Measurements from ENCODE around the gene OR52K1.
"Not testable (repeated sequence)": the region's sequence is repeated elsewhere in the genome, so short reads cannot be mapped to it uniquely, and the experiment has no call there.

OR52K1 gene

DNA sequence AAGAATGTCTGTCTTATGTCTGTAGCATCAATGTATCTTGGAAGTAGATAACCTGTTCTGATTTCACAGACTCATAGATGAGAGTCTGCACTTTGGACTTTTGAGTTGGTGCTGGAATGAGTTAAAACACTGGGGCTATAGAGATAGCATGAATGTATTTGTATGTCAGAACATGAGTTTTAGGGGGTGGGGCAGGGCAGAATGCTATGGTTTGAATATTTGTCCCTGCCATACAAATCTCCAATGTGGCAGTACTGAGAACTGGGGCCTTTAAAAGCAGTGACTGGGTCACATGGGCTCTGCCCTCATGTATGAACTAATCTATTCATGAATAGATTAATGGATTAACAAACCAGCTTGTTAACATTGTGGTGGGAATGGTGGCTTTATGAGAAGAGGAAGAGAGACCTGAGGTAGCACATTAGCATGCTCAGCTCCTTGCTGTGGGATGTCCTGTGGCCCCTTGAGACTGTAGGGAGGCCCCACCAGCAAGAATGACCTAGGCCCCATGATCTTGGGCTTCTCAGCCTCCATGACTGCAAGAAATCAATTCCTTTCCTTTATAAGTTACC lies 15.5 kb upstream of the OR52K1 start:
- Mint-ChIP-seq H3K4me3 (no peak overlapping the region), H3K27me3 (peaks cover 10% of the 10 kb centered on the region), H3K4me1 (peaks cover 10% of the 10 kb centered on the region), H3K27ac (no peak overlapping the region), H3K36me3 (peaks cover 8% of the 10 kb centered on the region), H3K9me3 (peaks cover 14% of the 10 kb centered on the region)
- CTCF ChIA-PET: no interaction called here
- DNase-seq: no peak

DNA sequence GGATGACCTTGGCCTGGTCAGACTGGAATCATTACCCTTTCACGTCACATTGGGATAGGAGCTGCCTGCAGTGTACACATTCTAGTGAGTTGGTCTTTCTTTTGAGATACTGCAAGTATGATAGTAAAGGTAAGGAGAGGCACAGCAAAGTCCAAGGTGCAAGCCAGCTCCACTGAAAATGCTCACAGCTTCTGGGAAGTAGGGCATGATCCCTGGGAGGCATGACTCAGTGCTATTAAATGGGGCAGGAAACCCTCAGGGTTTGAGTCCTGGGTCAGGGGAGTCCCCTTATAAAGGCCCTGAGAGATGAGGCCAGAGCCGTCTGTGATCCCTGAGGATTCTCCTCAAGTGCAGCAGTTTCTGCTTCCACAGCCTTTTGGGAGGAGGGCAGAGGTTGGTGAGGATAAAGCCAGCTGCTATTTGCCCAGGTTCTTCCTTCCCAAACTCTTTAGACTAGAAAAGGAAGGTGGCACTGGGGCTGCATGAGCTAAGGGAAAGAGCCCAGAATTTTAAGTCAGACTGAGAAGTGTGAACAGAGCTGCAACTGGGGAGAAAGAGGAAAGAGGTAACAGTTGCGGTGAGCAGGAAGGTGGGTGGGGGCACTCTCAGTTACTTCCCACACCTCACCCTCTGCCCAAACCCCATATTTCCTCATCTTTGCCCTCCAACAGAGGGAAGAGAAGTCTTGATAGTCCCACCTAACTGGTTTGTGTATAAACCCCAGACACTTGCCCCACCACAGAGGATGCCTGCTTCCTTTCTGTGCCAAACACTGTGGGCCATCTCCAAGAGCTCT lies 14.4 kb upstream of the OR52K1 start:
- peaks cover 10% of the 10 kb centered on the region for H3K27me3 Mint-ChIP-seq

DNA sequence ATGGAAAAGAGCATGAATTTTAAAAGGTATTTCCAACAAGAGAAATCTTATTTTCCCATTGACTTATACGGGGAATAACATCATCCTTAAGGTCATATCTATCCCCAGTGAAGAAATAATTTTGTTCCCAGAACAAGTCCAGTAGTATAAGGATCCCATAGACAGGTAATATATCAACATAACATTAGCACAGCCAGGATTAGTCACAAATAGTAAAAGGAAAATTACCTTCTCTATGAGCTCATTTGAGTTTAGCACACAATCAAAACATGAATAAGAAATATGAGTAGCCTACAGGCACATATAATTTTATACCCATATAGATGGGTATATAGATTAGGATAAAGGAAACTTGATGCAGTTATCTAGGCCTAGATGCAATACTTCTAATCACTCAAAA lies 2.8 kb upstream of the OR52K1 start:
- Mint-ChIP-seq H3K27me3 (no peaks in the 10 kb centered on the region), H3K27ac (no peak overlapping the region), H3K4me3 (no peak overlapping the region), H3K36me3 (no peaks in the 10 kb centered on the region), H3K4me1 (no peaks in the 10 kb centered on the region), H3K9me3 (no peaks in the 10 kb centered on the region)
- no peak for DNase-seq
- CTCF ChIA-PET: no interaction called here

More for the DNA sequence above, 14.4 kb upstream of the OR52K1 start:
- H3K27ac Mint-ChIP-seq: no peak overlapping the region
- peaks cover 8% of the 10 kb centered on the region for H3K36me3 Mint-ChIP-seq
- H3K9me3 Mint-ChIP-seq: peaks cover 14% of the 10 kb centered on the region
- no peak for DNase-seq
- peaks cover 10% of the 10 kb centered on the region for H3K4me1 Mint-ChIP-seq
- H3K4me3 Mint-ChIP-seq: no peak overlapping the region
- CTCF ChIA-PET: no interaction called here

DNA sequence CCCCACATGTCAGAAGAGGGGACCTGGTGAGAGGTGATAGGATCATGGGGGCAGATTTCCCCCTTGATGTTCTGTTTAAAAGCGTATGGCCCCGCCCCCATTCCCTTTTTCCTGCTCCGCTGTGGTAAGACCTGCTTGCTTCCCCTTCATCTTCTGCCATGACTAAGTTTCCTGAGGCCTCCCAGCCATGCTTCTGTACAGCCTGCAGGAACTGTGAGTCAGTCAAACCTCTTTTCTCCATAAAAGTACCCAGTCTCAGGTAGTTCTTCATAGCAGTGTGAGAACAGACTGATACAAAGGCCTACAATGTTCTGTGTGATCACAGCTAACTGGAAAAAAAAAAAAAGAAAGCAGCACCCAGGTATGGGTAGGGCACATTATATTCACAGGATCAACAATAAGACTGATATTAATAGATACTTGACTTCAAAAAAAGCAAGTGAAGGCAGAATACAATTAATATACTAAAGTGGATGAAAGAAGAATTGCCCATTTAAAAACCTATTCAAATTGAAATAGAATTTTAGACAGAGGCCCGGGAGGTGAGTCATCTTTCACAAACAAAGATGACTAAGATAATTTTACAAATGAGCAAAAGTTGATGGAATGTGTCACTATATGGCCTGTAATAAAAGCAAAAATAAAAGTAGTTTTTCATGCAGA lies 1.7 kb upstream of the OR52K1 start:
- H3K27ac Mint-ChIP-seq: no peak overlapping the region
- no peak overlapping the region for H3K4me3 Mint-ChIP-seq
- CTCF ChIA-PET: no interaction called here
- H3K4me1 Mint-ChIP-seq: no peaks in the 10 kb centered on the region
- no peaks in the 10 kb centered on the region for H3K27me3 Mint-ChIP-seq
- no peaks in the 10 kb centered on the region for H3K9me3 Mint-ChIP-seq
- DNase-seq: no peak
- H3K36me3 Mint-ChIP-seq: no peaks in the 10 kb centered on the region

DNA sequence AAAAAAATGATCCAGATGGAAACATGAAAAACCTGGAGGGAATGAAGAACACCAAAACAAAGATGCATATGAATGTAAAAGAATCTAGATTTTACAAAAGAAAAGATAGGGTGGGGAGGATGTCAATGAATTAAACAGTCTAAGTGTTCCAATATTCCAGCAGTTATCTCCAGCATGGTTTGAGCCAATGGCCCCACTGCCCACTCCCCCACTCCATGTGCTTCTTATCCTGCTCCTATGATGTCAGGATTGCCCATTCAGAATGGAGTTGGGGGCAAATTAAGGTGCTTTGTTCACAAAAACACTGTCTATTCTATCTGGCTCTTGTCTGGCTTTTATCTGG lies 1.2 kb upstream of the OR52K1 start:
- H3K4me1 Mint-ChIP-seq: no peaks in the 10 kb centered on the region
- H3K27ac Mint-ChIP-seq: no peak overlapping the region
- no peak overlapping the region for H3K4me3 Mint-ChIP-seq

DNA sequence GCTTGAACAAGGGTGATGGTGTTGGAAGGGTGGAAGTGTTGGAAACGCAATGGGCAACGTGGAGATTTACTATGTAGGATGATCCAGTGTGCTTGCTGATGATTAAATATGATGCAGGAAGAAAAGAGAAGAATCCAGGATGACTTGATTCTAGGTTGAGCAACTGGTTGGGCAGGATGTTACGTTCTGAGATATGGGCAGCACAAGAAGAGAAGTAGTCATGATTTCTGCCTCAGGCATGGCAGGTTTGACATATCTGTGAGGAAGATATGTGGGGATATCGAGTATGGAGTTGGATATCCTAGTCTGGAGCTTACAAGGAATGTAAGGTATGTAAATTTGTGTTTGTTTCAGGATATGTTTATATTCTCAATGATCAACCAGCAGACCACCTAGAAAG lies 1.9 kb downstream of the OR52K1 start:
- no peak overlapping the region for H3K4me3 Mint-ChIP-seq

More for the DNA sequence above, 1.2 kb upstream of the OR52K1 start:
- Mint-ChIP-seq H3K27me3 (no peaks in the 10 kb centered on the region), H3K9me3 (no peaks in the 10 kb centered on the region), H3K36me3 (no peaks in the 10 kb centered on the region)
- no peak for DNase-seq
- CTCF ChIA-PET: no interaction called here

DNA sequence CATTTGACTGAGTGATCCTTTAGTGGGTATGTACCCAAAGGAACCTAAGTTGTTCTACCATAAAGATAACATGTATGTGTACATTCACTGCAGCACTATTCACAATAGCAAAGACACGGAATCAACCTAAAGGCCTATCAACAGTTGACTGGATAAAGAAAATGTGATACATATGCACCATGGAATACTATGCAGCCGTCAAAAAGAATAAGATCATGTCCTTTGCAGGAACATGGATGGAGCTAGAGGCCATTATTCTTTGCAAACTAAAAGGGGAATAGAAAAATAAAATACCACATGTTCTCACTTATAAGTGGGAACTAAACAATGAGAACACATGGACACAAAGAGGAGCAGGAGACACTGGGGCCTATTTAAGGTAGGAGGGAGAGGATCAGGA lies 9.0 kb downstream of the OR52K1 start:
- CTCF ChIA-PET: interaction anchor here (7.1 kb wide), 1 partner anchor 306 kb away, joined by 107 read pairs; no protein-coding TSS in a partner anchor
- not testable (repeated sequence) for H3K36me3 Mint-ChIP-seq, DNase-seq, H3K27ac Mint-ChIP-seq, H3K27me3 Mint-ChIP-seq, H3K4me1 Mint-ChIP-seq, H3K4me3 Mint-ChIP-seq, H3K9me3 Mint-ChIP-seq

More for the DNA sequence above, 1.9 kb downstream of the OR52K1 start:
- CTCF ChIA-PET: no interaction called here
- H3K9me3 Mint-ChIP-seq: no peaks in the 10 kb centered on the region
- DNase-seq: no peak
- H3K36me3 Mint-ChIP-seq: no peaks in the 10 kb centered on the region
- peaks cover 5% of the 10 kb centered on the region for H3K27me3 Mint-ChIP-seq
- no peak overlapping the region for H3K27ac Mint-ChIP-seq
- no peaks in the 10 kb centered on the region for H3K4me1 Mint-ChIP-seq

DNA sequence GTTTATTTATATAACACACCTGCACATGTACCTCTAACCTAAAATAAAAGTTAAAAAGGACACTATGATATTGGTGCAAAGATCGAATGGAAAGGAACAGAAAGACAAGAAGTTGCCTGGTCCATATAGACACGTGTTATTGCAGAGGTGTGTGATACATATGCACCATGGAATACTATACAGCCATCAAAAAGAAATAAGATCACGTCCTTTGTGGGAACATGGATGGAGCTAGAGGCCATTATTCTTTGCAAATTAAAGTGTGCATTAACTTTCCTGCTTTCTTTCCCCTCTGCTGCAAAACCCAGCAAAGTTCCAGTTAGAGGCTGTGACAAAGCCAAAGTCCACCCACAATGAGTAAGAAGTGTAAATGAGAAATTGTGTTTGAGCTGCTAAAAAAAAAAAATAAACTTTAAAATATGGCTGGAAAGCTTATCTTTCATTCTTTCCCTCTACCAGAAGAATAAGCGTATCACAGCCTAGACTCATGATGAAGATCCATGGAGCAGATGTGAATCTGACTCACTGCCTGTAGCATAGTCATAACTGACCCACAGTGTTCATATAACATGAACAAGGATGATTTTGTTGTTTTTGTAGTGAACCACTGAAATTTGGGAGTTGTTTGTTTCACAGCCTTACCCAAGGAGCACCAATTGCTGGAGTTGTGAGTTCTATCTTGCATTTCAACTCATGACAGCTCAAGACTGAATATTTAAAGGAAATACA lies 9.6 kb downstream of the OR52K1 start:
- CTCF ChIA-PET: interaction anchor here (1.0 to 7.1 kb wide), 3 partner anchors 10 to 307 kb away, joined by 3 to 107 read pairs (median 3); no protein-coding TSS in a partner anchor
- DNase-seq: no peak
- Mint-ChIP-seq H3K27me3 (no peaks in the 10 kb centered on the region), H3K4me3 (no peak overlapping the region), H3K4me1 (peaks cover 4% of the 10 kb centered on the region), H3K27ac (no peak overlapping the region), H3K9me3 (no peaks in the 10 kb centered on the region), H3K36me3 (no peaks in the 10 kb centered on the region)

DNA sequence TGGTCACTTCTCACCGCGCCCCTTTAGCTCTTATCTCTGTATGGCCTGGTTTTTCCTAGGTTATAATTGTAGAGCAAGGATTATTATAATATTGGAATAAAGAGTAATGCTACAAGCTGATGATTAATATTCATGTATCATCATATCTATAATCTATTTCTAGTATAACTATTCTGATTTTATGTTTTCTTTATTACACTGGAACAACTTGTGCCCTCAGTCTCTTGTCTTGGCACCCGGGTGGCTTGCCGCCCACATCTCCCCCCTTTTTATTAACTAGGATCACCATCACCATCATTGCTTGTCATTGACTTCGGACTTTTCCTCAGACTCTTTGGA lies 11.0 kb downstream of the OR52K1 start:
- Mint-ChIP-seq H3K27ac (no peak overlapping the region), H3K36me3 (no peaks in the 10 kb centered on the region), H3K9me3 (no peaks in the 10 kb centered on the region), H3K4me1 (peaks cover 4% of the 10 kb centered on the region), H3K4me3 (no peak overlapping the region), H3K27me3 (peaks cover 3% of the 10 kb centered on the region)
- no peak for DNase-seq
- CTCF ChIA-PET: interaction anchor here (0.7 to 7.1 kb wide), 7 partner anchors 9 to 308 kb away, joined by 3 to 107 read pairs (median 3); partner anchors contain the start of gene OR52K1

DNA sequence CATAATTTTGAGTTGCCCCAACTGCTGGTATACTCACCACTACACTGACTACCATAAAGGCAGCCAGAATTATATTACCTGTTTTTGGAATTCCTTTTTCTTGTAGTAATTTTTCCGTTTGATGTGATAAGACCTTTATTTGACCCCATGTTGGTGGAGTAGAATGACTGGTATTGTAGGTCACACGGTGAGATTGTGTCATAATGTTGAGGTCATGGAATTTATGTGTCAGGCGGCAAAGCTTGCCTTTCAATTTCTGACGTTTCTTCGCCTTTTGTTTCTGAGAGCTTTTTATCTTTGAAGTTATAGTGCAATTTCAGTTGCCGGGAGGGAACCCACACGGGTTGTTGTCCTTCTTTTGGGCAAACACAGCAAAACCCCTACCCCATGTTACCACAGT lies 13.0 kb downstream of the OR52K1 start:
- no peak for DNase-seq
- no peaks in the 10 kb centered on the region for H3K36me3 Mint-ChIP-seq
- no peak overlapping the region for H3K4me3 Mint-ChIP-seq
- H3K9me3 Mint-ChIP-seq: no peaks in the 10 kb centered on the region
- CTCF ChIA-PET: interaction anchor here (1.6 to 7.1 kb wide), 2 partner anchors 46 to 310 kb away, joined by 3 to 107 read pairs; no protein-coding TSS in a partner anchor
- peaks cover 4% of the 10 kb centered on the region for H3K4me1 Mint-ChIP-seq
- H3K27me3 Mint-ChIP-seq: peaks cover 3% of the 10 kb centered on the region
- H3K27ac Mint-ChIP-seq: no peak overlapping the region

DNA sequence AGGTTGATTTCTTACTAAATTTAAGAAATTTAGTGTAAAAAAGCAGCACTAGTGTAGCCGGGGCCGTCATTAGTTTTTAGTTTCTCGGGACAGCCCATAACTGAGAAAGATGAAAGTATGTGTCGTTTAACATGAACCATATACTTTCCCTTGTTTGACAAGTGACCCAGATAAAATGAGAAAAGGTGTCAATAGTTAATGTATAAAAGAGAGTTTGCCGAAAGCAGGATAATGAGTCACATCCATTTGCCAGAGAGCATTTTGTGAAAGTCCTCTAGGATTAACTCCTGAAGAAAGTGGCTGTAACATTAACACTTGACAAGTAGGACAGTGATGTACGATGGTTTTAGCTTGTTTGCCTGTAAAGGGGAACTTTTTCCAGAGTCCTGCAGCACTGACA lies 13.5 kb downstream of the OR52K1 start:
- CTCF ChIA-PET: interaction anchor here (7.1 kb wide), 1 partner anchor 311 kb away, joined by 107 read pairs; no protein-coding TSS in a partner anchor
- no peak overlapping the region for H3K4me3 Mint-ChIP-seq
- no peak for DNase-seq
- H3K27me3 Mint-ChIP-seq: peaks cover 3% of the 10 kb centered on the region
- no peaks in the 10 kb centered on the region for H3K9me3 Mint-ChIP-seq
- no peak overlapping the region for H3K27ac Mint-ChIP-seq
- H3K36me3 Mint-ChIP-seq: no peaks in the 10 kb centered on the region
- peaks cover 4% of the 10 kb centered on the region for H3K4me1 Mint-ChIP-seq

DNA sequence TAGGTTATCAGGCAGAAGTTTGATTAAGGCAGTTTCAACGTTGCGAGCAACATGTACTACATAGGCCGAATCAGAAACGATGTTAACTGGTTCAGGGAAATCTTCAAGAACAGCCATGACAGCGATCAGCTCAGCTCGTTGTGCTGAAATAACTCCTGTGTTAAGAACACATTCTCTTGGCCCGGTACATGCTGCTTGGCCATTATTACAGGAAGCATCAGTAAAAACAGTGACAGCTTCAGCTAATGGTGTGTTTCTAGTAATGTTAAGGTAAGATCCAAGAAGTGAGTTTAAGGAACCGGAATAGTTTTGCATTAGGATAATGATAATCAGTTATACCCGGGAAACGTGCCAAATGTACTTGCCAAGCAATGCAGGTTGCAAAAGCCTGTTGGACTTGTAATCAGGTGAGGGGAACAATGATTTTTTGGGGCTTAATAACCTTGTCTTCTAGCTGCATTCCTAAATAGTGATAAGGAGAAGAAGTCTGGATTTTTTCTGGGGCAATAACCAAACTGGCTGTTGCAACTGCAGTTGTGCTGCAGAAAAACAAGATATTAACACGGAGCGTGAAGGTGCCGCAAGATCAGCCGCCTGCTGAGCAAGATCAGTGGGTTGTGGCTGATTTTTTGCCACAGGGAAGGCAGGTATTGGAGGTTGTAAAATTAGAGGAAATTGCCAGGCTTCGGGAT lies 14.3 kb downstream of the OR52K1 start:
- peaks cover 4% of the 10 kb centered on the region for H3K4me1 Mint-ChIP-seq
- H3K9me3 Mint-ChIP-seq: no peaks in the 10 kb centered on the region
- H3K4me3 Mint-ChIP-seq: no peak overlapping the region
- no peak overlapping the region for H3K27ac Mint-ChIP-seq
- CTCF ChIA-PET: interaction anchor here (7.1 kb wide), 1 partner anchor 312 kb away, joined by 107 read pairs; no protein-coding TSS in a partner anchor
- peaks cover 3% of the 10 kb centered on the region for H3K27me3 Mint-ChIP-seq
- no peak for DNase-seq
- no peaks in the 10 kb centered on the region for H3K36me3 Mint-ChIP-seq

DNA sequence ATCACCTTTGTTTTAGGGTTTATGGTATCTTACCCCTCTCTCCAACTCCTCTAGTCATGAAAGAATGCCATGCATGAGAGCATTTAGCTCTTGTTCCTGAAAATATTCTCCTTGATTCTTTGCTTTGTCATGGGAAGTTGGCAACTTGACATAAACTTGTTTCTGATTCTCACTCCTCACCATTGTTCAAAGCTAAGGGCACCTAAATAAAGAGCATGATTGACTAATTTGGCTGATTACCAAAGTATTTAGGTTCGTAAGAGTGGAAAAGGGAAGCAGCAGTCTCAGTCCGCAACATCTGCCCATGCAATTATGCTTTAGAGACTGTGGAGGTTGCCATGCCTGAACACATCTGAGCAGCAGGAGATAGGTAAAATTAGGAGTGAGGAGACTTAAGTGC lies 26.4 kb downstream of the OR52K1 start:
- no peak overlapping the region for H3K27ac Mint-ChIP-seq
- H3K9me3 Mint-ChIP-seq: no peaks in the 10 kb centered on the region
- H3K27me3 Mint-ChIP-seq: peaks cover 5% of the 10 kb centered on the region
- H3K36me3 Mint-ChIP-seq: no peaks in the 10 kb centered on the region
- CTCF ChIA-PET: interaction anchor here (1.4 to 1.6 kb wide), 2 partner anchors 16 to 323 kb away, joined by 3 to 5 read pairs; no protein-coding TSS in a partner anchor
- no peak for DNase-seq
- no peak overlapping the region for H3K4me3 Mint-ChIP-seq
- H3K4me1 Mint-ChIP-seq: no peaks in the 10 kb centered on the region
